Measurements from ENCODE around the gene PAGR1.

DNA sequence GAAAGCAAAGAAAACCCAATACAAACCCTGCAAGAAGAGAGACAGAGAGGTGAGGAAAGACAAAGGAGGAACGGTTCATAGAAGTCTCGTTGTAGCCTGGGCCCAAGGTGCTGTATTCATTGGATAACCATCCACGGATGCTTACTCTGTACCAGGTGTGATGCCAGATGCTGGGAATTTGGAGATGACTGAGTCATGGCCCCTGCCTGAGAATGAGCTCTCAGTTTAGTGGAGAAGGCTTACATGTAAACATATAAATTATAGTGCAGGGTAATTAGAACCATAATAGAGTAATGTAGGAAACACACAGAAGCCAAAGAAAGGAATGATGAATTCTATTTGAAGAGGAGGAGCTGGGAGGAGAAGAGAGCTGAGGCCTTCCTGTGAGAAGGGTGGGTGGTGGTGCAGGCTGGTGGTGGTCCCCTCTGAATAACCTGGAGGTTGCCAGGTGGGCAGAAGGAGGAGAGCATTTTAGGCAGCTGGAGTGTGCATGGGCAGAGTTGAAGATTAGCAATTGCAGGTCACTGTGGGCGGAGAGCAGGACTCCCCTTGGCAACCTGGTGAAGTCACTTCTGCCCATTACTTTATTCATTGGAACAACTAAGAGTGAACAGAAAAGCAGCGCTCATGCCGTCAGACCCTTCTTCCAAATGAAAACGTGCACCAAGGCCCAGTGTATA is 45.6 kb upstream of the PAGR1 start:
- TF ChIP-seq ZNF138 (CRISPR knock-in tag; IDR thresholded peaks at IDR 0.05; ENCODE audit: low read depth): no peak
- no peak for TF ChIP-seq SRSF1 (optimal IDR thresholded peaks at IDR 0.05; ENCODE audit: low read depth, low read length)
- TF ChIP-seq MLXIP (CRISPR knock-in tag; IDR thresholded peaks at IDR 0.05; ENCODE audit: borderline replicate concordance): no peak
- no peak for TF ChIP-seq ZNF362 (CRISPR knock-in tag; IDR thresholded peaks at IDR 0.05; ENCODE audit: borderline replicate concordance)
- TF ChIP-seq FOXO4 (CRISPR knock-in tag; conservative IDR thresholded peaks at IDR 0.05): no peak

Measured in HepG2 (cell line).